GM04504 (cell line): ENCODE measurements around the gene SIN3A.
"Not testable (repeated sequence)": the region's sequence is repeated elsewhere in the genome, so short reads cannot be mapped to it uniquely, and the experiment has no call there.

Experiments used
- DNase-seq: peaks from one replicate; pipeline ENCODE4 v3.0.0-alpha.2; 2012; ENCODE audit warnings: low read depth

SIN3A gene

GRCh38 chr15:75356006-75356405, 95.5 kb downstream of the SIN3A start:
- no peak for DNase-seq

- DNase-seq = no peak
Observed at GRCh38 chr15:75355369-75355768, 96.1 kb downstream of the SIN3A start.

DNA sequence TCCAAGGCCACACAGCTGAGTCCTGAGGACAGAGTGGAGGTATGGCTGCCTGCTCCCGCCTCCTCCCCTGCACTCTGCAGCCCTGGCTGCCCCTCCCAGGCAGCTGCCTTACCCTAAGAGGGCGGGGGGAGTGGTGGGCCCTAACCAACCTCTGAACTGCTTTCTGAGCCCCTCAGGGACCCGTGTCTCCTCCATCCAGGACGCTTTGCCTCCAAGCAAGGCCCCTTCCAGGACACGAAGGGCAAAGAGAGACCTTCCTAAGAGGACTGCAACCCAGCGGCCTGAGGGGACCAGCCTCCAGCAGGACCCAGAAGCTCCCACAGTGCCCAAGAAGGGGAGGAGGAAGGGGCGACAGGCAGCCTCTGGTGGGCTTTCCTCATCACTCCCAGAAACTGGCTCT, 97.0 kb downstream of the SIN3A start:
- no peak for DNase-seq

DNA sequence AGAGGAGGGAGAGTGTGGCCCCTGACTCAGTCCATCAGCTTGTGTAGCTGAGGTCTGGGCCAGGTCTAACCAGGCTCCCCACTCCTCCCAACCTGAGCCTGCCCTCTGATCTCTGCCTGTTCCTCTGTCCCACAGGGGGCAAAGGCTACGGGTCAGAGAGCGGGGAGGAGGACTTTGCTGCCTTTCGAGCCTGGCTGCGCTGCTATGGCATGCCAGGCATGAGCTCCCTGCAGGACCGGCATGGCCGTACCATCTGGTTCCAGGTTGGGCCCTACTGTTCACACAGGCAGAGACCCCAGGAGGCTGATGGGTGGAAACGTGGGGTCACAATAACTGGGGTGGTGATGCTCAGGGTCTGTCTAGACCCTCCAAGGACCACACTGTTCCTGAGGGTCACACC, 97.9 kb downstream of the SIN3A start:
- DNase-seq = no peak

GRCh38 chr15:75352186-75353080, 99.1 kb downstream of the SIN3A start:
- DNase-seq = no peak

DNA sequence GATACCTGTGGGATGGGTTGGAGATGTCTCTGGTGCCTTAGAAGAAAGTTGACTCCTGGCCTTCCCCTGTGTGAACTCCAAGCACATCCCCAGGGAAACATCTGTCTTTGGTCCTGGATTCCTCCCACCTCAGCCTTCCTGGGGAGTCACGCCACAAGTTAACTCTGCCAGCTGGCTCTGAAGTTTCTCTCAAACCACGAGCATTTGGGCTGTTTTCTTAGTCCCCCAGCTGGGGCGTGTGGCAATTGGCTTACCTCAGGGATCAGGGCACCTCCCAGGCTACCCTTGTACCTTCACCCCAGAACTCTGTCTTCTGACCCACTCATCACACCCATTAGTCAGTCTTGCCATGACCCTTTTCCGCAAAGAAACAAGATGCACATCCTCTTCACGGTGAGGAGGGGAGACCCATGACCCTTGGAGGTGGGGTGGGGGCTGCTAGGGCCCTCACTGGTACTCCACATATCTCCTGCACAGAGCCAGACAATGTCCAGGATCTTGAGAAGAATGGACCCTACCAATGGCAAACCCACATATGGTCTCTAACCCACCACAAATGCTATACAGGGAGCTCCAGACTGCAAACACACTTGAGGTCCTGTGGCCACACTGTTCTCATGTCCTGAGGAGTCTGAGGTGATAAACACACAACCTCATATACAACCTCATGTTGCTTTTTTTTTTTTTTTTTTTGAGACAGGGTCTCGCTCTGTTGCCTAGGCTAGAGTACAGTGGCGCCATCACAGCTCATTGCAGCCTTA, 100.7 kb downstream of the SIN3A start:
- DNase-seq = no peak

- no peak for DNase-seq
Observed at GRCh38 chr15:75349851-75350588, 101.5 kb downstream of the SIN3A start.

DNA sequence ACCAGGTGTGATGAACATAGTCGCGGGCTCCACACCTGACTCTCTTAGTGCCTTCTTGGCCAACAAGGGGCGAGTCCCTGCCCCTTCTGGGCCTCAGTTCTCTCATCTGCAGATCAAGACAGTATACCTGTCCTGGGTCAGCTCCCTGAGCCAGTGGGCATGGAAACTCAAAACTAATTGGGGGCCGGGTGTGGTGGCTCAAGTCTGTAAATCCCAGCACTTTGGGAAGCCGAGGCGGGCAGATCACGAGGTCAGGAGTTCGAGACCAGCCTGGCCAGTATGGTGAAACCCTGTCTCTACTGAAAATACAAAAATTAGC, 102.2 kb downstream of the SIN3A start:
- DNase-seq = not testable (repeated sequence)

GRCh38 chr15:75348562-75349350, 102.7 kb downstream of the SIN3A start:
- DNase-seq = no peak

DNA sequence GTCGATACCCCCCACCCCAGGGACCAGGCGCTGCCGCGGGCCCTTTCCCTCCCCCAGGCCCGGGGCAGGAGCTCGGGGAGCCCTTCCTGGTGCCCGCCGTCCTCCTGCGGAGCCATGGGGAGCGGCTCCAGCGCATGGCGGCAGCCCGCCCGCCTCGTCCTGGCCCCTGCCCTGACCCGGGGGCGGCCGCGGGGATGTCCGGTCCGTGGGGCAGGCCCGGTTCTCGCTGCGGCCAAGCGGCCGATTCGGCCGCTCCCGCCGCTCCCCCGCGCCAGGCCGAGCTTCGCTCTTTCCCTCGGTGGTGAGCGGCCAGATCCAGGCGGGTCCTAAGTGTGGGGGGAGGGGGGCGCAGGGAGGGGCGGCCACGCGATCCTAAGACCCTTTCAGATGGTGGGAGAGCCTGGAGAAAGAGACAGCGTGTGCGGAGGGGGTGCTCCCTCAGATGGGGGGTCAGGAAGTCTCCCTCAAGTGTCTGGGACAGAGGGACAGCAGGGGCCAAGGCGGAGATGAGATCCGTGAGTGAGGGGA, 103.4 kb downstream of the SIN3A start:
- DNase-seq = no peak

- no peak for DNase-seq
Observed at GRCh38 chr15:75347222-75348033, 104.1 kb downstream of the SIN3A start.

DNA sequence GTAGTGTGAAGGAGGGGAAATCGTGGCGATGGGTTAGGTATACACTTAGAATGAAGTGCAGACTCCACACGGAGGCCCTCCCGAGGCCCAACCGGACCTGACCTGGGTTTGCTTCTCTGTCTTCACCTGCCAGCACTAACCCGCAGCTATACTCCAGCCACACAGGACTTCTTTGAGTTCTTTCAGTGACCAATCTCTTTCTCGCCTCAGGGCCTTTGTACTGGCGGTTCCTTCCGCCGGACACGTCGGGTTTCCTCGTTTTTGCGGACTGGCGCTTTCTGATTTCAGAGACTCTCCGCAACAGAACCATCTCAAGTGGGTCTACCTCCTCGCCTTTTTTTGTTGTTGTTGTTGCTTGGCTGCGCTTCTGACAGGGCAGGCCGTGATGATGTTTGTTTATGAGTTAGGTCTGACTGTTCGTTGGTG, 104.7 kb downstream of the SIN3A start, which contains the start of gene NEIL1:
TSS of gene NEIL1 (plus strand) at position 244 of the 426 bp plus-strand sequence. CDS start 1,867 bp downstream, outside the sequence.
- no peak for DNase-seq

- DNase-seq = not testable (repeated sequence)
Observed at GRCh38 chr15:75343953-75344352, 107.5 kb downstream of the SIN3A start.

DNA sequence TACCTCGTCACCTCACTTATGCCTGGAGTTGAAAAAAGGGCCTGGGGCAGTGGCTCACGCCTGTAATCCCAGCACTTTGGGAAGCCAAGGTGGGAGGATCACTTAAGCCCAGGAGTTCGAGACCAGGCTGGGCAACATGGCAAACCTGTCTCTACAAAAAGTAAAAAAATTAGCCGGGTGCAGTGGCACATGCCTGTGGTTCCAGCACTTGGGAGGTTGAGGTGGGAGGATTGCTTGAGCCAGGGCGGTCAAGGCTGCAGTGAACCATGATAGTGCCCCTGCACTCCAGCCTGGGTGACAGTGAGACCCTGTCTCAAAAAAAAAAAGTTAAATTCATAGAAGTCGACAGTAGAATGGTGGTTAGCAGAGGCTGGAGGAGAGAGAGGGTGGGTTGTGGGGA, 109.3 kb downstream of the SIN3A start:
- no peak for DNase-seq

DNA sequence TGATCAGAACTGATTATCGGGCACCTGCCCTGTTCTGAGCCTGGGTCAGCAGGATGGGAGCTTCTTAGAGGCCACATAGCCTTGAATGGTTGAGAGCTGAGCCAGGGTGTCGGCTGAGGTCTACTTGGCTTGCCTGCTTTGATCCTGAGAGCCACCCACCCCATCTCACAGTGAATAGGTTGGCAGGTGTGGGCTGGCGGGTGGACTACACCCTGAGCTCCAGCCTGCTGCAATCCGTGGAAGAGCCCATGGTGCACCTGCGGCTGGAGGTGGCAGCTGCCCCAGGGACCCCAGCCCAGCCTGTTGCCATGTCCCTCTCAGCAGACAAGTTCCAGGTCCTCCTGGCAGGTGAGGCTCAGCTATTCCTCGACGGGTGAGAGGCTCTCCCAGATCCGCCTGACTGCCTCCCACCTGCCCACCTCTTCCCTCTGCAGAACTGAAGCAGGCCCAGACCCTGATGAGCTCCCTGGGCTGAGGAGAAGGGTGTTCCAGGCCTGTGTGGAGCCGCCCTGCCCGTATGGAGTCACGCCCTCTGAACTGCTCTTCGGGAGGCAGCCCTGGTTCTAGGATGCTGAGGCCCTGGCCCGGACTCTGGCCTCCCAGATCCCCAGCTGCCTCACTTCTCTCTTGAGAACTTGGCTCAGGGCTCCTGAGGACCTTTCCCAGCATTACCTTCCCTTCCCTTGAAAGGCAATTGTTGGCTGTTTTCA, 111.8 kb downstream of the SIN3A start:
- DNase-seq = no peak

DNA sequence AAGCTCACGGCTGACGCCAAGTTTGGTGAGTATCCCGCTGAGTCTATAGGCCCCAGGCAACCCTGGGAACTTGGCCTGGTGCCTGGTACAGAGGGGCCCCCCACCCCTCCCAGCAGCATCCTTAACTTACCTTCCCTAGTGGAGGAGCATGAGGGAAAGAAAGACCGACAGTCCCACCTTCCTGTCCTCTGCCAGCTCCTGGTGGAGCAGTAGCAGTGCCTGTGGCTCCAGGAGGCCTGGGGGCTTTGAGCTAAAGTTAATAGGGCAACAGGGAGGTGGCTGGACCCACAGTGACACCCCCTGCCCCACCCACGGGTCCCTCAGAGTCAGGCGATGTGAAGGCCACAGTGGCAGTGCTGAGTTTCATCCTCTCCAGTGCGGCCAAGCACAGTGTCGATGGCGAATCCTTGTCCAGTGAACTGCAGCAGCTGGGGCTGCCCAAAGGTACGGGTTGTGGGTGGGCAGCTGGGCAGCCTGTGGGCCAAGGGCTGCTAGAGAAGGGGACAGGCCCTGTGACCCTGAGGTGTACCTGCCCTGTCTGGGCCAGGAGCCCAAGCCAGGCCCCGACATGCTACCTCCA, 112.7 kb downstream of the SIN3A start:
- no peak for DNase-seq

- peak; percentile 81 for DNase-seq
Observed at GRCh38 chr15:75335705-75336355, 115.7 kb downstream of the SIN3A start, which contains the start of gene COMMD4. Gene COMMD4, plus strand, starts transcription at chr15:75336063. Its CDS starts 27 bp downstream, at chr15:75336090.

- no peak for DNase-seq
Observed at GRCh38 chr15:75335313-75335704, 116.2 kb downstream of the SIN3A start.
